ENCODE data around the gene FAM174B.

DNA sequence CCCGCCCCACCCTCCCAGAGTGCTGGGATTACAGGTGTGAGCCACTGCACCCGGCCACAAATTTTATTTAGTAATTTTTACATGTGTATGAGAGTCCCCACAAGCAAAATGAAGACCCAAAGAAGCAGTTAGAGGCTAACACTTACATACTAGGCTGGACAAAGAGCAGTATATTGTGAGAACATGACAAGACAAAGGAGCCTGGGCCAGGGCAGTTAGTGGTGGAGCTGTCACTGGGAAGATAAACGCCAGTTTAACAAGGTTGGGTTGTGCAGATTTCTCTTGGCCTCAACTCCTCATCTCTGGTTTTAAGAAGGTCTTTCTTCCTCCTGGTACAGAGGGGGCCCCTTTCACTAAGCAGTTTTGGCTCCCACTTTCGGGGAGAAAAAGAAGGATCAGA is 19.9 kb upstream of the FAM174B start:
- TF ChIP-seq, protein P1, sequence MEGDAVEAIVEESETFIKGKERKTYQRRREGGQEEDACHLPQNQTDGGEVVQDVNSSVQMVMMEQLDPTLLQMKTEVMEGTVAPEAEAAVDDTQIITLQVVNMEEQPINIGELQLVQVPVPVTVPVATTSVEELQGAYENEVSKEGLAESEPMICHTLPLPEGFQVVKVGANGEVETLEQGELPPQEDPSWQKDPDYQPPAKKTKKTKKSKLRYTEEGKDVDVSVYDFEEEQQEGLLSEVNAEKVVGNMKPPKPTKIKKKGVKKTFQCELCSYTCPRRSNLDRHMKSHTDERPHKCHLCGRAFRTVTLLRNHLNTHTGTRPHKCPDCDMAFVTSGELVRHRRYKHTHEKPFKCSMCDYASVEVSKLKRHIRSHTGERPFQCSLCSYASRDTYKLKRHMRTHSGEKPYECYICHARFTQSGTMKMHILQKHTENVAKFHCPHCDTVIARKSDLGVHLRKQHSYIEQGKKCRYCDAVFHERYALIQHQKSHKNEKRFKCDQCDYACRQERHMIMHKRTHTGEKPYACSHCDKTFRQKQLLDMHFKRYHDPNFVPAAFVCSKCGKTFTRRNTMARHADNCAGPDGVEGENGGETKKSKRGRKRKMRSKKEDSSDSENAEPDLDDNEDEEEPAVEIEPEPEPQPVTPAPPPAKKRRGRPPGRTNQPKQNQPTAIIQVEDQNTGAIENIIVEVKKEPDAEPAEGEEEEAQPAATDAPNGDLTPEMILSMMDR (IDR thresholded peaks at IDR 0.05 in 2 of 3, conservative IDR thresholded peaks at IDR 0.05 in 1 of 3; ENCODE audit: borderline replicate concordance in 1 of 3, insufficient read depth in 1 of 3, low read depth in 2 of 3, low read length in 2 of 3): no peak
- TF ChIP-seq POLR2AphosphoS5 (IDR thresholded peaks at IDR 0.05; ENCODE audit: low read depth, low read length): no peak
- no peak for TF ChIP-seq ZNF274 (IDR thresholded peaks at IDR 0.05; ENCODE audit: low read depth, low read length)

All from HCT116 (cell line).